DMS79 treated with DMSO at 0.1 percent for 48 hours (cell line): Measurements from ENCODE around the gene NKD2.
"Not testable (repeated sequence)": the region's sequence is repeated elsewhere in the genome, so short reads cannot be mapped to it uniquely, and the experiment has no call there.

ENCODE experiments used
- DNase-seq: peaks from one replicate; lab custom pipeline; 2025; lab: John Stamatoyannopoulos, UW

The NKD2 gene, protein sequence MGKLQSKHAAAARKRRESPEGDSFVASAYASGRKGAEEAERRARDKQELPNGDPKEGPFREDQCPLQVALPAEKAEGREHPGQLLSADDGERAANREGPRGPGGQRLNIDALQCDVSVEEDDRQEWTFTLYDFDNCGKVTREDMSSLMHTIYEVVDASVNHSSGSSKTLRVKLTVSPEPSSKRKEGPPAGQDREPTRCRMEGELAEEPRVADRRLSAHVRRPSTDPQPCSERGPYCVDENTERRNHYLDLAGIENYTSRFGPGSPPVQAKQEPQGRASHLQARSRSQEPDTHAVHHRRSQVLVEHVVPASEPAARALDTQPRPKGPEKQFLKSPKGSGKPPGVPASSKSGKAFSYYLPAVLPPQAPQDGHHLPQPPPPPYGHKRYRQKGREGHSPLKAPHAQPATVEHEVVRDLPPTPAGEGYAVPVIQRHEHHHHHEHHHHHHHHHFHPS

DNA sequence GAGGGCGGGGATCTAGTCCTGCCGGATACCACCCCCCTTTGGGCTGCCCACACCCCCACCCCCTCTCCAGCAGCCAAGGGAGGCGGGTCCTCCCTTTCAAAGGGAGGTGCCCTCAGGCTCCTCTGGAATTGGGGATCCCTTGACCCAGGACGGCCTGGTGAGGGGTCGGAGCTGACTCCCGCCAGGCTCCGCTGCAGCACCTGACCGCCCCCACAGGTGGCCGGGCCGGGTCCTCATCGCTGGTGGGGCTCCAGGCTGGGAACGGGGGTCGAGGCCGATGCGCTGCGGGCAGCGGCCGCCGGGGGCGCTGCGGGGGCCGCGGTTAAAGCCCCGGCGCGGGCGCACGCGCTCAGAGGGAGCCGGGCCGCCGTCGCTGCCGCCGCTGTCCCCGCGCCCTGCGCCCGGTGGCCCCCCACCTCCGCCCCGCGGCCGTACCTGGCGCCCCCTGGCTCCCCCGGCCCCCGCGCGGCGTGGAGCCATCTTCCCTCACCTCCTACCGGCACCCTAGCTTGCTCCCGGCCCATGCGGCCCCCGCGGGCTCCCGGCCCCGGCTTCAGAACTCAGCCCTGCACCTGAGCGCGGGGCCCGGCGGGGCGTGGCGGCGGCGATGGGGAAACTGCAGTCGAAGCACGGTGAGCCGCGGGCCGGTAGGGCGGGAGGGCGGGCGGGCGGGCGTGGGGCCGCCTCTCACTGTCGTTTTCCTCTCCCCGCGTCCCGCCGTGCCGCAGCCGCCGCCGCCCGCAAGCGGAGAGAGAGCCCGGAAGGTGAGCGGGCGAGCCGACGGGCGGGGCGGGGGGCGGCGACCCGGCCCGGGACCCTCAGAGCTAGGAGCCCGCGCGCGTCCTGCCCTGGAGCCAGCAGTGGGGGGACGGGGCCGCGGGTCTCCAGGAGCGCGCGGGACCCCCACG lies at the start of gene NKD2:
Gene NKD2, plus strand, starts transcription at position 352 of the 908 bp plus-strand sequence. Its CDS starts 256 bp downstream, at position 608.
- DNase-seq = no peak

DNA sequence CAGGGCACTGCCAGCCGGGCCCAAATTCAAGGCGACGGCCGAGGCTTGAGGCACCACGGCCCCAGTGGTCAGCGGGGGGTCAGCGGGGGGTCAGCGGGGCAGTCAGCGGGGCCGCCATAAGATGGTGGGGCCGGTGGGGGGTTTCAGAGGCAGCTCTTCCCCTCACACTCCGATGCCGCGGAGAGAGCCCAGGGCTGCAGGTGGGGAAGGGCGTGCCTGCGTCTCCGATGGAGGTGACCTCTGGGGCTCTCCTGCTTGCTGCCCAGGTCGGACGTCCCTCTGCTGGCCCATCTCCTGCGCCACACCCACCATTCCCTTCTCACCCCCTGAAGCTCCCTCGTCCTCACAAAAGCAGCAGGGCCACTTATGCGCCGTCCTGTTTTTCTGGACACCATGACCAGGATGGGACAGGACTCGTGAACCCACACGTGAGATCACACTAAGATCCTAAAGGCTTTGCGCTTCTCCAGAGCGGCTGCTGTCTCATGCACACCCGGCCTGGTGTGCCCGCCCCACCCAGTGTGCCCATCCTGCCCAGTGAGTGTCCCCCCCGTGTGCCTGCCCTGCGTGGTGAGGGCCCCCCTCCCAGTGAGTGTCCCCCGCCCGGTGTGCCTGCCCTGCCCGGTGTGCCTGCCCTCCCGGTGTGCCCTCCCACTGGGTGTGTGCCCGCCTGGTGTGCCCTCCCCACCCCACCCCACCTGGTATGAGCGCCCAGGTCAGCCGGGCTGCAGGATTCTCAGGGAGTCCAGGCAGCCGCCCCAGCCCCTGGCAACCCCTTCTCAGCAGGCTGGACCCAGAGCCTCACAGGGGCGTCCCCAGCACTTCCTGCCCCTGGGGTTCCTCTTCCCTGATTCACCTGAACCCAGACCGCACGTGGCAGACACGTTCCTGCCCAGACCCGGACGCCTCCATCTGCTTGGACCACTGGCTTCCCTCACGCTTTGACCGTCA lies 48.7 kb upstream of the NKD2 start:
- no peak for DNase-seq

DNA sequence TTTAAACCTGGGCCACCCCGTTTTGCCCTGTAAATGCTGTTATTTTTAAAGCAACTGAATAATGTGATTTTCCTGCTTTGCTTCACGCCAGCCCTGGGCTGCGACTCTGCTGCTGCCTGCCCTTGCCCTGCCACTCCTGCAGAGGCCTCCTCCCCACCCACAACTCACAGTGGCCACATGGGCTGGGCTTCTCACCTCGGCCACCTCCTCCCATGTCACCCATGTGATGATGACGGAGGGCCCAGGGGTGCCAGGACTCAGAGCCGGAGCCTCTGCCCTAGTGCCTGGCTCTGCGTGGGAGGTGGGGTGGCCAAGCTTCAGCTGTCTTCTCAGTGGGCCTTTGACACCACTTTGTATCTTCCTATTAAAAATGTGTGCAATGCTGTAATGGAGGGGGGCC lies 48.1 kb upstream of the NKD2 start:
- DNase-seq = no peak

DNA sequence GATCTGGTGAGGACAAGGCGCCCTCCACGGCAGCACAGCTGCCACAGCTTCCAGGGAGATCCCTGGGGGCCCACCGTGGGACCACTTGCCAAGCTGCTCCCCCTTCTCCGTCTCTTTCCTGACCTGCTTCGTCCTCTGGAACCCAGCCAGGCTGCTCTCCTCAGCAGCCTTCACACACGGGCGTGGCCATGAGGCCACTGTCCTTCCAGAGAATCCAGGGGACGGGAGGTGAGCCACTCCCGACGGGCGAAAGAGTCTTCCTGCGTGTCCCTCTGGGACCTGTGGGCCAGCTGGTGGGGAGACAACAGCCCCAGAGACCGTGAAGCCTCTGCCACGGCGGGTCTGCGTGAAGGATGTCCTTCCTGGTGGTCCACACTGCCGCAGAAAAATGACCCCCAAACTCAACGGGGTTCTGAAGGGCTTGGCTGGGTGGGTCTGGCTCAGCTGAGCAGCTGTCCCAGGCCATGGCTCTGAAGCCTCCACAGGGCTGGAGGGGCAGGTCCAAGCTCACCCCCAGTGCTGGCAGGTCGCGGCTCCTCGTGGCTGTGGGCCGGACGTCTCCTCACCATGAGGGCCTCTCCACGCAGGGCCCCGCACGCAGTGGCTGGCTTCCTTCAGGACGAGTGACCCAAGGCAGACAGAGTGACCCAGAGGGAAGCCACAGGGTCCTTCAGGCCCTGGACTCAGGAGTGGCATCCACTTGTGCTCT lies 47.4 kb upstream of the NKD2 start:
- no peak for DNase-seq

DNA sequence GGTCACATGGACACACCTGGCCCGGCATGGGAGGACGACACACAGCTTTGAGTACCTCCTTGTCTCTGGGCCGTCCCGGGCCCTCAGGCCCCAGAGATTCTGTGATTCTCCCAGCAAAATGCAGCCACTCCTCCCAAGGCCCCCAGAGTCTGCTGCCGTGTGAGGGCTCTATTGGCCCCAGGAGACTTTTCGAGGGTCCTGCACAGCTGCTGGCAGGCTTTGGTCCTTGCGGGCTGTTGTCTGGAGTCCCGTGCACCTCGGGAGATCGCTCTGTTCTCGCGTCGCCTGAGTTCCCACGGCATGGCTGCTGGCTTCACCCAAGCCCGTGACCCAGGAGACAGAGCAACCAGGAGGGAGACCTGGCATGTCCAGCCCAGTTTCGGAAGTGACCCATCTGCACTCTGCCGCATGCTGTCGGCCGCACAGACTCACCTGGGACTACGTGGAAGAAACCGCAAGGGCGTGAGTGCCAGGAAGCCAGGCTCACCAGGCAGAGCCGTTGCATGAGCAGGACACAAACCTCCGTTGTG lies 46.8 kb upstream of the NKD2 start:
- DNase-seq = no peak

DNA sequence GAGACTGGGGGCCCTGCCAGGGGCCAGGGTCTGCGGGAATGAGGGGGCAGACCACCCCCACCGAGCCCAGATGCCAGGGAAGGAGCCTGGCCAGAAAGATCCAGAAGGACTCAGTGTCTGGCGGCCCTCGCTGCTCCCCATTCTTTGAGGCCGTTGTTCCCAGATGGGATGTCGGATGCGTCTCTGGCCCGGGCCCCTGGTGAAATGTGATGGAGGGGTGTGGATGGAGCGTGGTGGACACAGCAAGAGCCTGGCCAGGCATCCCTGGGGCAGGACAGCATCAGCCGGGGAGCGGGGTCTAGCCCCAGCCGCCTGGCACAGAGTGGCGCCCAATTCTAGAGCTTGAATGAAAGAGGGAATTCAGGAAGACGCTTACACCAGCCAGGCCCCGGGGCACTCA lies 46.2 kb upstream of the NKD2 start:
- no peak for DNase-seq

DNA sequence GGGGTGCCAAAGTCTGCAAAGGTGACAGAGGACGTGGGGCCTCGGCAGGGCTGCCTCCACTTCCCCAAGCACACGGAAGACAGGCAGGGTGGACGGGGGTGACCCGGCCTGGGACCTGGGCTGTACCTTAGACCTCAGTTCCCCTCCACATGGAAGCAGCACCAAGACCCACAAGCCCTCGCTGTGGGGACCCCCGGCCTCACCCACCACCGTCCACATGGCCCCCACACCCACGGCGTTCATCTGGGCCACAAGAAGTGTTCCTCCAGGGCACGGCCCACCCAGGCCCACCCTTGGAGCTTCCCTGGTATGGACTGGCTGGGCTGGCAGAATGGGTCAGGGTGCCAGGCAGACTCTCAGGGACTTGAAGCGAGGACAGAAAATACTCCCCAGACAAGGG lies 45.8 kb upstream of the NKD2 start:
- no peak for DNase-seq

DNA sequence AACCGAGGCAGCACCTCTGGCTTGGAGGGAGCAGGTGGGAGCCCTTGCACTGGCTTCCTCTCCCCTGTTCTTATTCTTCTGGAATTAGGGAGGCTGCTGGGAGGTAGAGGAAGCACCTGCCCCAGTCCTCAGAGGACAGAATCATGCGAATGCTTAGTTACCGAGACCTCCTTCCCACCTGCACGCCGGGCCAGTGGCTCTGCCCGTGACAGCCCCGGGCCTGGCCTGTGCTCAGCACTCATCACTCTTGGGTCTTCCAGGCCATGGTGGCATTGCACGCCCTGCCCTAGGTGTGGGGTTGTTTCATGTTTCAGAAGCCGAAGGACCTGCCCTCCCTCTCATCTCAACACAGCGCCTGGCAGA lies 45.3 kb upstream of the NKD2 start:
- DNase-seq = no peak

DNA sequence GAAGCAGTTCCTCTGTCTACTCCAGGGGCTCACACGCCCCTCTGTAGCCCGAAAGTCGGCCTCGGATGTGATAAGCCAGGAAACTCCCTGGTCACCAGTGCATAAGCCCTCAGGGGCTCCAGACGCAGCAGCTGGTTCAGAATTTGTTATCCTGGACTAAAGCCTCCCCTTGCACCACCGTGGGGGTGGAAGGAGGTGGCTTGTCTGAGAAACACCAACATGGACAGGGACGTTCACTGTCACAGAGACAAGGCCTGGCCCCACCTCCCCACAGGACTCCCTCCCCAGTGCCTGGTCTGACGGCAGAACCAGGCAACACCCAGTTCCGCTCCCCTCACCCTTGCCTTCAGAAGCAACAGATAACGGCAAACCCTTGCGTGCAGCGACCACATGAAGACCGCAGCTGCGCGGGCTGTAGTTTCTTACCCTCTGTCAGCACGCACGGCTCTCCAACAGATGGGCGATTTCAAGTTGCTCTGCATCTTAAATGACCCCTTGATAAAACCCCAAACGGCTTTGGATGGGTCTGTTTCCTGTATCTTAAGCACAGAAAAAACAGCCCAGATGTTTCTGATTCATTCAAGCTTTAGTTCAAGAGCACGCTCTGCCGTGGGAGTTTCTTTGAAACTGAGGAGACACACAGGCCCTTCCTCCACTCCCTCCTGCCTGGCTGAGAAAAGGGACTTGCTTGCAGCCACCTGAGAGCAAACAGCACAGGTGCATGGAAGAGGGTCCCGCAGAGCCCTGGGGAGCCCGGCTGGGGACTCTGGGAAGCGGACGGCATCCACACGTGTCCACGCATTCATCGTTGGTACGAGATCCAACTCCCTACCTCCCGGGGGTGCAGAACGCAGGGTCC lies 44.7 kb upstream of the NKD2 start:
- no peak for DNase-seq

DNA sequence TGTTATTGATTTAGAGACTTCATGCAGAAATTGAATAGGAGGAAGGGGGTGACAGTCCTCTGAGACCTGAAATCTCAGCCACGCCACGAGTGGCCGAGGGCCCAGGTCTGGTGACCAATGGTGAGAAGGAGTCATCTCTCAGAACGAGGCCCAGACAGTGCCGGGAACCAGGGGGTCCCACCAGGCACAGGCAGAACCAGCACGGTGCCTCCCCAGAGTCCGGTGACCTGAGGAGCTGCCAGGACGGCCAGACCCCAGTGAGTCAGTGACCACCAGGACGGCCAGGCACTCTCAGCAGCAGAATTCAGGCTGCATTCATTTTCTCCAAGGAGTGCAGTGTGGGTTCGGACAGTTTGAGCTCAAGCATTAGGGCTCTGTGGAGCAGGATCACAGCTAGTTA lies 43.8 kb upstream of the NKD2 start:
- no peak for DNase-seq

DNA sequence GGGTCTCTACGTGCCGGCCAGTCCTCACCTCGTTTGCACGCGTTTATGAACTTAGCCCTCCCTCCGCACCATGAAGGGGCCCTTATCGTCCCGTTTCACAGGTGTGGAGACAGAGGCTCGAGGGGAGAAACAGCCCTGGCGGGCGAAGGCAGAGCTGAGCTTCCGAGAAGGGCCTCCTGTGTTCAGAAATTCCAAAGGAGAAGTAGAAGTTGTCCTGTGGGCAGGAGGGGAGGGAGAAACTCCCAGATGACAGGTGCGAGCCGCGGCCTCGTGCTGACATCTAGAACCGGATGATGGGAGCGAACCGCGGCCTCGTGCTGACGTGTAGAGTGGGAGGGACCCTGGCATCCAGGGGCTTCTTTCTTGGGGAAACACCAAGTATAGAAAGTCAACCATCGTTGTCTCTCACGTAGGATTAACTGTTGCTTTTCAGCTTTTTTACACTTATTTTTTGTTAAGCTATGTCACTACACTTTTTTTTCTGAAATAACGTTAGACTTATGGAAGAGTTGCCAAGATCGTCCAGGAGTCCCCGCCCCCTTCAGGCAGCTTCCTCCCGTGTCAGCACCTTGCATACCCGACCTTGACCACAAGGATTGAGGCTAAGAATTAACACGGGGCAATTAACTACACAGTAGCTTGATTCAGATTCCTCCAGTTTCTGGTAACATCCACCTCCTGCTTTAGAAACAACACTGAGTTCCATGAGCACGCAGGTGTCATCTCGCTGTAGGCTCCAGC lies 42.8 kb upstream of the NKD2 start:
- no peak for DNase-seq

DNA sequence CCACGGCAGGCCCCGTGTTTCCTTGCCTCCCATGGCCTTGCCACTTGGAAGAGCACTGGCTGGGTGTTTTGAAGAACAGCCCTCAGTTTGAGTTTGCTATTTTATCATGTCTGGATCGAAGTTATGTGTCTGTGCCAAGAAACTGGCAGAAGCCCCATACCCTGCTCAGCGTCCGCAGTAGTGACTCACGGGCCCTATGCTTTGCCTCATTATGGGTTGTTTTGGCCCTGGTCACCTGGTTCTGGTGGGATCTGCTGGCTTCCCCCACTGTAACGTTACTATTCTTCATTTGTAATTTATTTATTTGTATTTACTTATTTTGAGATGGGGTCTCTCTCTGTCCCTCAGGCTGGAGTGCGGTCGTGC lies 42.3 kb upstream of the NKD2 start:
- no peak for DNase-seq

DNA sequence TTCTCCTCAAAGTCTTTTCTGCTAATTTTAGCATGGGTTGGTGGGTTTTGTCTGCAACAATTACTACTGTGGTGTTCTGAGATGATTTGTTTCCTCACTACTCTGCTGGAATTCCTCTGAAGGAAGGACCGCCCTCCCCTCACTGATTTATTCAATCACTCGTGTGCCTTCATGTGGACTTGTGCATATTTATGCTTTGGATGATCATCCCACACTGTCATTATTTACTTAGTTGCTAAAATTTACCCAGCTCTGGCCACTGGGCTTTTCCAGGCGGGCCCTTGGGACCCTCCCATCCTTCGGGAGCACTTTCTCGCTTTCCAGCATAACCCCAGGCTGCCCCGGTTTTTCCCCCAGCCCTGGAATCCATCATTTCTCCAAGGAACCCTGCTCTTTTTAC lies 41.7 kb upstream of the NKD2 start:
- no peak for DNase-seq

DNA sequence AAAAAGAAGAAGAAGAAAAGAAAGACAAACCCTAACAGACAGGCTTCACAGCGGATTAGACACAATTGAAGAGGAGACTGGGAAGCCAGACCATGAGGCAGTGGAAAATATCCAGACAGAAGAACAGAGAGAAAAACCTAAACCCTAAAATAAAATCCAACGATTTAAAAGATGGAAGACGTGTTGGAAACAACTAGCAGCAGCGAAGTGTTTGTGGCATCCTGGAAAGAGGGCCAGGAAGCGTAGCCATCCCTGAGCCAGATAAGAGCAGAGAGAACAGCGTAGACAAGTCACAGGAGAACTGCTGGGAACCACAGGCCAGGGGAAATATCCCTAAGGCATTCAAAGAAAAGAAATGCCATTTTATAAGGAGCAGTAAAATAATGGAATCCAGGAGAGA lies 39.7 kb upstream of the NKD2 start:
- no peak for DNase-seq

DNA sequence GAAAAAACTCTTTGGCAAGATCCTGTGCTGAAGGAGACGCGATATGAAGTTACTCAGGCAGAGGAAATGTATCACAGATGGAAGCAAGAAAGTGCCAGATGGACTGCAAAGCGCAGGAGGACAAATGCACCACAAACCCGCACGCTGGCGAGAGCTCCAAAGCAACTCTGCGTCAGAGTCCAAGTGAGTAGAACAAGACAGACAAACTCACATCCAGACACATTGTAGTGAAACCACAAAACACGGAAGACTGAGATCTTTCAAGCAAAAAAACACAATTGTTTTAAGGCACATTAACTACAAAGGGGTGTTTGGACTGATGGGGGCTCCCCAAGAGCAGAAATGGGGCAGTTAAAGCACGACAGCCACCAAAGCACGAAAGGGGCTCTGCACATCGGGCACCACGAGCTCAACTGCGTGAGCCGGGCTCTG lies 39.2 kb upstream of the NKD2 start:
- DNase-seq = no peak

DNA sequence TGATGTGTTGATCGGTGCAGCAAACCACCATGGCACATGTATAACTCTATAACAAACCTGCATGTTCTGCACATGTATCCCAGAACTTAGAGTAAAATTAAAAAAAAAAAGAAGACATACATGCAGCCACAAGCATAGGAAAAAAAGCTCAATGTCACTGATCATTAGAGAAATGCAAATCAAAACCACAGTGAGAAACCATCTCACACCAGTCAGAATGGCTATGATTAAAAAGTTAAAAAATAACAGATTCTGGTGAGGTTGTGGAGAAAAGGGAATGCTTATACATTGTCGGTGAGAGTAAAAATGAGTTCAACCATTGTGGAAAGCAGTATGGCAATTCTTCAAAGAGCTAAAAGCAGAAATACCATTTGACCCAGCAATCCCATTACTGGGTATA lies 36.0 kb upstream of the NKD2 start:
- DNase-seq = not testable (repeated sequence)

DNA sequence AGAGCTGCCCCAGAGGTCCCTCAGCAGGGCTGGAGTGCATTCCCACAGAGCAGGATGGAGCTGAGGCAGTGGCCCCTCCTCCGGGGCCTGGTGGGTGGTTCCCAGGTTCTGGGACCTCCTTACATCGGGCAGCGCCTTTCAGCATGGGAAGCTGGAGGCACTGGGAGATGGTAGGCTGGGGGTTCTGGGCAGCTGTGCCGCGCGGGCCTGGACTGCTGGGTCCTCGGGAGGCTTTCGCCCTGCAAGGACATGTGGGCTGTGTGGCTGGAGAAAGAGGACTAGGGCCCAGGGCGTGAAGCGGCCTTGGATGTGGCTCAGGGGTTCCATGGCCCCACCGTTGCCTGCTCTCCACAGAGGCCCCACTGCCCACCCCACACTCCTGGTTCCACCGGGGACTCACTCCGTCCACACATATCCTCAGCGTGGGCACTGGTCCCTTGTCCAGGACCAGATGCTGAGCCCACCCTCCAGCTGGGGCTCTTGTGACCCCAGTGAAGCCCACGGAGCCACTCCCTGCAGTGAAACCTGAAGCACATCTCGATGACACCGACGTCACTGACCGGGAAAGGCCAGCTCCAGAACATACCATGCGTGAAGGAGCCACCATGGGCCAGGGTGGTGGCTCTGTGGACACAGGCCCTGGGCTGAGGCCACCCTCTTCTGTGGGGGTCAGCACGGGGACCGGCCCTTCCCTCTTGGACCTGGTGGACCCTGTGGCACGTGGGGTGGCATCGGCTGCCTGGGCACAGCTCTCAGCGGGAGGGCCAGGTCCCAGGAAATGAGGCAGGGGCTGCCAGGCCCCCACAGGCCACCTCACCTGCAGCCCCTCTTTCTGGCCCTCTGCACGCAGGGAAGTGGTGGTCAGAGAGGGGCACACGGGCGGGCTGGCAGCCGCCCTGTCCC lies 31.5 kb upstream of the NKD2 start:
- no peak for DNase-seq

DNA sequence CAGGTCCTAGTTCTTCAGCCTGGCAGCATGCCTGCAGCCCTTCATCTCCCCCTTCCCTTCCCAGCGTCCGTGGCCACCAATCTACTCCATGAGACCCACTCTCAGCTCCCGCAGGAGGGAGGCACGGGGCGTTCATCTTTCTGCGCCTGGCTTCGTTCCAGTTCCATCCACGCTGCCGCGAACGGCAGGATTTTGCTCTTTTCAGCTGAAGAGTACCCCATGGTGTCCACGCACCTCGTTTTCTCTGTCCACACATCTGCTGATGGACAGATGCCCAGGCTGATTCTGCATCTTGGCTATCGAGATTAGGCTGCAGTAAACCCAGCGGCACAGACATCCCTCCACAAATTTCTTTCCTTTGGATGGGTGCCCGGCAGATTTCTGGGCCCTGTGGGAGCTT lies 30.5 kb upstream of the NKD2 start:
- no peak for DNase-seq
